Measurements from ENCODE around the gene CEP170. TPM values are rescaled to one million over a fixed set of nuclear protein-coding genes. Genes with fewer than 3 reads are reported as not detected.

The CEP170 gene
- 168 TPM for total RNA-seq (ENCODE audit: unreplicated experiment)
- long read RNA-seq, partial matches to known transcripts = 13 of 18 reads
- long read RNA-seq, other reads (novel, unspliced or antisense) = 4 of 18 reads

DNA sequence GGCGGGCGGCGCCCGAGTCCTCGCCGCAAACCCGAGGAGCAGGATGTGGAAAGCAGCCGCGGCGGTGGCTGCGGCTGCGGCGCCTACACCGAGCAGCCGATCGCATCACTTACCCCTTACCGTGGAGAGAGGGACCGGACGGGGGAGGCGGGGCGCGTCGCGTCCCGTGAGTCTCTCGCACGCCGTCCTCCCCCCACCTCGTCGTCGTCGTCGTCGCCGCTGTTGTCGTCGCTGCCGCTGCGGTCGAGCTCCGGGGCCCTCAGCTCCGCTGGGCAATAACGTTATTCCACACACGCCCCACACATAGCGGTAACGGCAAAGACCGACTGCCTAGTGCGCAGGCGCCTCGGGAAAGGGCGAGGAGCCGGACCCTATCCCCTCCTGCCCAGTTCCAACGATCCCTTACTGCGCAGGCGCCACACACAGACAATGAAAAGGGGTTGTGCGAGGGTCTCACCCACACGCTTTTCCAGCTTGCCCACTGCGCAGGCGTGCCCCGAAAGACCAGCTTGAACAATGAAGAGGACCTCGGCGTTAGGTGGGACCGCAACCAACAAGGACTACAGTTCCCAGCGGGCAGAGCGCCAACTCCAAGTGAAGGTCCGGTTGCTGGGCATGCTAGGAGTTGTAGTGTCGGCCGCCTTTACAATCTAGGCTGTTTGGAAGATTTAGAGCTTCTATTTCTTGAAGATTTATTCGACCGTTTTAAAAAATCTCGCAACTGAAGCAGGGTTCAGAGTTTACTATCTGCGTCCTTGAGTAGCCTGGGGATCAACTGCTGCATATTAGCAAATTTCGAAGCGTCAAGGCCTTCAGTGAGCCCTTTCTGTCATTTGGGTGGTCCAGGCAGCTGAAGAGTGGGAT is at the start of gene CEP170:
TSS of gene CEP170 (minus strand) at position 355 of the 864 bp plus-strand sequence. CDS start 30,001 bp downstream, outside the sequence.
- no peaks in the 10 kb centered on the region for H3K9me3 Mint-ChIP-seq (ENCODE audit: unreplicated experiment)

DNA sequence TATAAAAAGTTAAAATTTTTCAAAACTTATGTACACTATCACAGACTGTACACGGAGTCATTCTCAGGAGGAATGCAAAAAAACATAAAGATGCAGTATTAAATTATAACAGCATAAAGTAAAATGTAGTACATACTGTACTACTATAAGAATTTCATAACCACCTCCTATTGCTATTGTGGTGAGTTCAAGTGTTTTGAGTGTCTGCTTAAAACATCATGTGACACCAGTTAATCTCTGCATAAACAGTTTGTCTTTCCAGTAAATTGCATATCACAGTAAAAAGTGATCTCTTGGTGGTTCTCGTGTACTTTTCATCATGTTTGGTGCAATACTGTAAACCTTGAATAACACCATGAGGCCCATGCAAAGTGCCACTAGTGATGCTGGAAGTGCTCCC is 46.0 kb upstream of the CEP170 start:
- TF ChIP-seq, protein P1, sequence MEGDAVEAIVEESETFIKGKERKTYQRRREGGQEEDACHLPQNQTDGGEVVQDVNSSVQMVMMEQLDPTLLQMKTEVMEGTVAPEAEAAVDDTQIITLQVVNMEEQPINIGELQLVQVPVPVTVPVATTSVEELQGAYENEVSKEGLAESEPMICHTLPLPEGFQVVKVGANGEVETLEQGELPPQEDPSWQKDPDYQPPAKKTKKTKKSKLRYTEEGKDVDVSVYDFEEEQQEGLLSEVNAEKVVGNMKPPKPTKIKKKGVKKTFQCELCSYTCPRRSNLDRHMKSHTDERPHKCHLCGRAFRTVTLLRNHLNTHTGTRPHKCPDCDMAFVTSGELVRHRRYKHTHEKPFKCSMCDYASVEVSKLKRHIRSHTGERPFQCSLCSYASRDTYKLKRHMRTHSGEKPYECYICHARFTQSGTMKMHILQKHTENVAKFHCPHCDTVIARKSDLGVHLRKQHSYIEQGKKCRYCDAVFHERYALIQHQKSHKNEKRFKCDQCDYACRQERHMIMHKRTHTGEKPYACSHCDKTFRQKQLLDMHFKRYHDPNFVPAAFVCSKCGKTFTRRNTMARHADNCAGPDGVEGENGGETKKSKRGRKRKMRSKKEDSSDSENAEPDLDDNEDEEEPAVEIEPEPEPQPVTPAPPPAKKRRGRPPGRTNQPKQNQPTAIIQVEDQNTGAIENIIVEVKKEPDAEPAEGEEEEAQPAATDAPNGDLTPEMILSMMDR (IDR thresholded peaks at IDR 0.05; ENCODE audit: unreplicated experiment) = no peak
- Mint-ChIP-seq H3K9me3 (ENCODE audit: unreplicated experiment) (no peaks in the 10 kb centered on the region), H3K36me3 (ENCODE audit: low read depth, unreplicated experiment) (peaks cover 26% of the 10 kb centered on the region), H3K27ac (ENCODE audit: unreplicated experiment) (no peak overlapping the region), H3K4me1 (ENCODE audit: unreplicated experiment) (peaks cover 4% of the 10 kb centered on the region), H3K4me3 (ENCODE audit: unreplicated experiment) (no peak overlapping the region), H3K27me3 (ENCODE audit: unreplicated experiment) (no peaks in the 10 kb centered on the region)
- DNase-seq (ENCODE audit: low spot score) = no peak

More for the DNA sequence above, at the start of gene CEP170:
- peaks cover 33% of the 10 kb centered on the region for H3K4me1 Mint-ChIP-seq (ENCODE audit: unreplicated experiment)
- peaks cover 8% of the 10 kb centered on the region for H3K27me3 Mint-ChIP-seq (ENCODE audit: unreplicated experiment)
- H3K36me3 Mint-ChIP-seq (ENCODE audit: low read depth, unreplicated experiment) = peaks cover 9% of the 10 kb centered on the region
- peak within 1 kb of the TSS; percentile 100 for H3K4me3 Mint-ChIP-seq (ENCODE audit: unreplicated experiment)
- DNase-seq (ENCODE audit: low spot score) = peak; percentile 98
- H3K27ac Mint-ChIP-seq (ENCODE audit: unreplicated experiment) = peak within 1 kb of the TSS; percentile 98
- TF ChIP-seq, protein P1 (IDR thresholded peaks at IDR 0.05; ENCODE audit: unreplicated experiment) = no peak

DNA sequence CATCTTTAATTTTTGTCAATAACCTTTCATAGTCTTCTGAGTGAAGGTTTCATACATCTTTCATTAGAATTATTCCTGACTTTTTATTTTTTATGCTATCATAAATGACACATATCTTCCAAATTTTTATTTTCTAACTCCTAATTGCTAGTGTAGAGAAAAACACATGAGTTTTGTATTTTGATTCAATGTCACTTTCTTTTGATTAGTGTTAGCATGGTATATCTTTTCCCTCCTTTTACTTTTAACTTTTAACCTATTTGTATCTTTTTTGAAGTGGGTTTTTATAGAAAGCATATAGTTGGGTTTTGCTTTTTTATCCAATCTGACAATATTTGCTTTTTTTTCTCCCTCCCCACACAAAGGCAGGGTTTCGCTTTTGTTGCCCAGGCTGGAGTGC is 44.0 kb upstream of the CEP170 start:
- Mint-ChIP-seq H3K9me3 (ENCODE audit: unreplicated experiment) (no peaks in the 10 kb centered on the region), H3K4me1 (ENCODE audit: unreplicated experiment) (peaks cover 20% of the 10 kb centered on the region), H3K36me3 (ENCODE audit: low read depth, unreplicated experiment) (peaks cover 26% of the 10 kb centered on the region), H3K27me3 (ENCODE audit: unreplicated experiment) (peaks cover 3% of the 10 kb centered on the region), H3K27ac (ENCODE audit: unreplicated experiment) (no peak overlapping the region), H3K4me3 (ENCODE audit: unreplicated experiment) (no peak overlapping the region)
- DNase-seq (ENCODE audit: low spot score) = no peak
- TF ChIP-seq, protein P1 (IDR thresholded peaks at IDR 0.05; ENCODE audit: unreplicated experiment) = no peak

DNA sequence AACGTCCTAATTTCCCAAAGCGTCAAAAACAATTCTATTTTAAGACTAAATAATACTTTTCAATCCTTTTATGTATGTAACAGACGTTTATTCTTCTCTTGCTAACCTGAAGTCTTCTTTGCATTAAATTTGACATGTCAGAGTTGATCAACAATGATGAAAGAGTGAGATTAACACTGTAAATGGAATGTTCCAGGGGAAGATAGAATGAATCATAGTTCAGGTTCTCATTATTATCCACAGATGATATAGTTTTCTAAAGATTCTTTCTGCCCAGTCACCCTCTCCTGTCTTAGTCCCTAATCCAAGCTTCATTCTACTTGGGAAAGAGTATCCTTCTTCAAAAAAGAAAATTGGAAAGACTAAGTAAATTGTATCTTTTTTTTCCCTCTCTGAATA is 39.6 kb upstream of the CEP170 start:
- H3K27ac Mint-ChIP-seq (ENCODE audit: unreplicated experiment) = peak overlapping the region; percentile 99

More for the DNA sequence above, 39.6 kb upstream of the CEP170 start:
- TF ChIP-seq, protein P1 (IDR thresholded peaks at IDR 0.05; ENCODE audit: unreplicated experiment) = no peak
- H3K4me1 Mint-ChIP-seq (ENCODE audit: unreplicated experiment) = peaks cover 54% of the 10 kb centered on the region
- peaks cover 4% of the 10 kb centered on the region for H3K27me3 Mint-ChIP-seq (ENCODE audit: unreplicated experiment)
- H3K36me3 Mint-ChIP-seq (ENCODE audit: low read depth, unreplicated experiment) = peaks cover 12% of the 10 kb centered on the region
- no peak overlapping the region for H3K4me3 Mint-ChIP-seq (ENCODE audit: unreplicated experiment)
- DNase-seq (ENCODE audit: low spot score) = no peak
- H3K9me3 Mint-ChIP-seq (ENCODE audit: unreplicated experiment) = no peaks in the 10 kb centered on the region
